ENCODE data around the gene CD300LF. TPM values are rescaled to one million over a fixed set of nuclear protein-coding genes. Genes with fewer than 3 reads are reported as not detected.

CD300LF gene
- total RNA-seq, 1 donor from 2014 or later = 38.0 TPM

GRCh38 chr17:74663561-74663960 is 49.2 kb downstream of the CD300LF start:
- H3K27me3 ChIP-seq = peaks cover 24% of the 10 kb centered on the region
- TF ChIP-seq CTCF (IDR thresholded peaks at IDR 0.05) = no peak
- intact Hi-C loops (cut with DNase I) = no loop called here
- H3K27ac ChIP-seq = no peak overlapping the region
- DNase-seq (no peak), ATAC-seq (no peak)
- no peaks in the 10 kb centered on the region for H3K9me3 ChIP-seq
- no peak overlapping the region for H3K4me3 ChIP-seq
- H3K36me3 ChIP-seq = no peaks in the 10 kb centered on the region
- H3K4me1 ChIP-seq = no peaks in the 10 kb centered on the region

- TF ChIP-seq CTCF (IDR thresholded peaks at IDR 0.05) = no peak
- Histone ChIP-seq H3K27me3 (peaks cover 22% of the 10 kb centered on the region), H3K36me3 (no peaks in the 10 kb centered on the region), H3K9me3 (no peaks in the 10 kb centered on the region), H3K4me1 (no peaks in the 10 kb centered on the region), H3K27ac (no peak overlapping the region), H3K4me3 (no peak overlapping the region)
- intact Hi-C loops (cut with DNase I) = no loop called here
- ATAC-seq = no peak
- no peak for DNase-seq
These were observed 52.8 kb downstream of the CD300LF start for GRCh38 chr17:74659889-74660288.

GRCh38 chr17:74658620-74659019 is 54.1 kb downstream of the CD300LF start:
- Histone ChIP-seq H3K9me3 (no peaks in the 10 kb centered on the region), H3K27me3 (peaks cover 20% of the 10 kb centered on the region), H3K4me1 (no peaks in the 10 kb centered on the region), H3K4me3 (no peak overlapping the region), H3K36me3 (no peaks in the 10 kb centered on the region), H3K27ac (no peak overlapping the region)
- intact Hi-C loops (cut with DNase I) = no loop called here
- DNase-seq (no peak), ATAC-seq (no peak)
- TF ChIP-seq CTCF (IDR thresholded peaks at IDR 0.05) = no peak

- no peak overlapping the region for H3K27ac ChIP-seq
- no peaks in the 10 kb centered on the region for H3K9me3 ChIP-seq
- ATAC-seq (no peak), DNase-seq (no peak)
- H3K36me3 ChIP-seq = no peaks in the 10 kb centered on the region
- intact Hi-C loops (cut with DNase I) = no loop called here
- no peaks in the 10 kb centered on the region for H3K4me1 ChIP-seq
- H3K4me3 ChIP-seq = no peak overlapping the region
- H3K27me3 ChIP-seq = peaks cover 19% of the 10 kb centered on the region
- no peak for TF ChIP-seq CTCF (IDR thresholded peaks at IDR 0.05)
These were observed 58.0 kb downstream of the CD300LF start for GRCh38 chr17:74654742-74655141.

- DNase-seq (no peak), ATAC-seq (no peak)
- no peak overlapping the region for H3K4me3 ChIP-seq
- no peaks in the 10 kb centered on the region for H3K36me3 ChIP-seq
- peaks cover 19% of the 10 kb centered on the region for H3K27me3 ChIP-seq
- intact Hi-C loops (cut with DNase I) = no loop called here
- no peak for TF ChIP-seq CTCF (IDR thresholded peaks at IDR 0.05)
- H3K9me3 ChIP-seq = no peaks in the 10 kb centered on the region
- H3K27ac ChIP-seq = no peak overlapping the region
- no peaks in the 10 kb centered on the region for H3K4me1 ChIP-seq
These were observed 60.7 kb downstream of the CD300LF start for GRCh38 chr17:74652020-74652419.

GRCh38 chr17:74649909-74650308 is 62.8 kb downstream of the CD300LF start:
- Histone ChIP-seq H3K27me3 (peaks cover 19% of the 10 kb centered on the region), H3K27ac (no peak overlapping the region), H3K4me3 (no peak overlapping the region), H3K36me3 (no peaks in the 10 kb centered on the region), H3K9me3 (no peaks in the 10 kb centered on the region), H3K4me1 (no peaks in the 10 kb centered on the region)
- no peak for TF ChIP-seq CTCF (IDR thresholded peaks at IDR 0.05)
- DNase-seq (no peak), ATAC-seq (no peak)
- intact Hi-C loops (cut with DNase I) = no loop called here
